Spleen (tissue), 7 donors: ENCODE results near the gene NARF.

Source experiments
- CTCF ChIP-seq, 11 experiments: fragments of 200-600 bp in 7 of 11; fragments of 450-650 bp in 4 of 11; sonication (generic) in 4 of 11; IDR thresholded peaks in 8 of 11; conservative IDR thresholded peaks in 3 of 11; 1 replicate in 7 of 11; 2 replicates in 4 of 11; pipeline versions ENCODE4 v1.4.0 to v1.8.0; 2016 to 2021; ENCODE audit warnings: antibody characterized with exemption in 11 of 11, inconsistent platforms in 4 of 11, mild to moderate bottlenecking in 1 of 11
- POLR2A ChIP-seq, 3 donors: fragments of 450-650 bp; IDR thresholded peaks; one replicate each; pipeline ENCODE4 v1.5.1; 2017; ENCODE audit warnings: antibody characterized with exemption in 3 of 3, mild to moderate bottlenecking in 1 of 3
- donor health status: DM: no; HTN: no; CAD: no; lungs with moderate emphysema.
- donor health status: DM: no; HTN: no; CAD: no.
- donor health status: DM: no; HTN: no; CAD: no.

DNA sequence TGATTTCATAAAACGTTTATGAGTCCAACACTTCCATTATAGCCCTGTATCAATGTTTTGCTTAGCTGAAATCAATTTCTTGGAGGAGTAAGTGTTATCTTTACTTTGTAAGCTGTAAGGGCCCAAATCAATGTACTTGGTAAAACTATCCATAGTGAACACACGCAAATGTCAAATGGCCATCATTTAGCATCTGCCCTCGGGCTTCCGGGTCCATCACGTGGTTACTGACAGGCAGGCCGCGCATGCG lies 687 bp upstream of the NARF start:
- TF ChIP-seq CTCF (IDR thresholded peaks at IDR 0.05 in 8 of 11, conservative IDR thresholded peaks at IDR 0.05 in 3 of 11) = no peak
- TF ChIP-seq POLR2A (IDR thresholded peaks at IDR 0.05) = no peak
